CD1c-positive myeloid dendritic cell (primary cell): Measurements from ENCODE around the gene HDDC2.

Source experiments
- DNase-seq: peaks from one replicate; pipeline ENCODE4 v3.0.0-alpha.2; 2016; ENCODE audit errors: extremely low spot score

Gene HDDC2

DNA sequence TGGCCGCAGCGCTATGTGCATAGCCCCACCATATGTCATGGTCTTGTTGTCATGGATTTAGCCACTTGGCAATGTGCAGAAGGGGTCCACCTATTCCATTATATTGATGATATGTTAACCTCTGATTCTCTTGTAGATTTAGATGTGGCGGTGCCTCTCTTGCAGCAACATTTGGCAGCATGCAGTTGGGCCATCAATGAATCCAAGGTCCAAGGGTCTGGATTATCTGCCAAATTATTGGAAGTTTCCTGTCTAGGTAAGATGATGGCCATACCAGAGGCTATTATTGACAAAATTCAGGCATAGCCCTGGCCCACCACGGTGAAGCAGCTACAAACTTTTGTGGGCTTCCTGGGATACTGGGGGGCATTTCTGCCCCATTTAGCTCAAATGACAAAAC lies 31.4 kb downstream of the HDDC2 start:
- no peak for DNase-seq

DNA sequence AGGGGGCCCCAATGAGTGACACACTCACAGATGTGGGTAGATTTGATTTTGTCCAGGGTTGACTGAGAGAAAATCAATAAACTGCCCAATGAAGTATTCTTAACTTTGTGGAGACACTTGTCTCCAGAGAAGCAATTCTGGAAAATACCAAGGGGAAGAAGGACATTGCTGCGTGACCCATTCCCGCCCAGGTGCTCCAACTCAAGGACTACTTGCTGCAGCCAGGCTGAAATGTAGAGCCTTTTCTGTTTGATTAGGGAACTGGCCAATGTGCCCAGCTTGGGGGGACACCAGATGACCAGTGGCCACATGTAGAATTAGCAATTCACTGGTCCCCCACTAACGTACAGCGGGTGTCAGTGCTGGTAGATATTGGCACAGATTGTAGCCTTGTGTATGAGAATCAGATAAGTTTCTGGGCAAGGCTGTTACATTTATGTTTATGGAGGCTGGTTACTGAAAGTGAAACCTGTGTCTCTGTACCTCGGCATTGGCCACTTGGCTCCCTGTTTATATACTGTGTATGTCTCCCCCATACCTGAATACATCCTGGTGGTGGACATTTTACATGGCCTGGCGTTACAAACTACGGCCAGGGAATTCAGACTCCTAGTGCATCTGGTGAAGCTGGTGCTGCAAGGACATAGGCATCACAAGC lies 32.3 kb downstream of the HDDC2 start:
- no peak for DNase-seq

DNA sequence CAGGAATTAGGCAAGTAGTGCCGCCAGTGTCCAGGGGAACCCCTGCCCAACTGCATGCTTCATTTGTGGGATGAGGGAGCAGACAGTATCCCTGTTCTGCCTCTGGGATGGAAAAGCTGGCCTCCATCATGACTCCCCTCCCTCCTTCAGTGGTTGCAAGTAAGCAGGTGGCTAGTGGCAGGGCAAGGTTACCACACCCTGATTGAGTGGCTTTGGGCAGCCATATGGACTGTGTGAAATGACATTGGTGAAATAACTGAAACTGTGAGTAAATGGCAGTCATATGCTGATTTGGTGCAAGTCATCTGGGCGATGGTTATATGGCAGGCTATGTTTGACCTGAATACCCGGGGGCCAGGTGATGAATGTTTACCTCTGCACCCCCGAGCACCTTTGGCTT lies 33.0 kb downstream of the HDDC2 start:
- no peak for DNase-seq

DNA sequence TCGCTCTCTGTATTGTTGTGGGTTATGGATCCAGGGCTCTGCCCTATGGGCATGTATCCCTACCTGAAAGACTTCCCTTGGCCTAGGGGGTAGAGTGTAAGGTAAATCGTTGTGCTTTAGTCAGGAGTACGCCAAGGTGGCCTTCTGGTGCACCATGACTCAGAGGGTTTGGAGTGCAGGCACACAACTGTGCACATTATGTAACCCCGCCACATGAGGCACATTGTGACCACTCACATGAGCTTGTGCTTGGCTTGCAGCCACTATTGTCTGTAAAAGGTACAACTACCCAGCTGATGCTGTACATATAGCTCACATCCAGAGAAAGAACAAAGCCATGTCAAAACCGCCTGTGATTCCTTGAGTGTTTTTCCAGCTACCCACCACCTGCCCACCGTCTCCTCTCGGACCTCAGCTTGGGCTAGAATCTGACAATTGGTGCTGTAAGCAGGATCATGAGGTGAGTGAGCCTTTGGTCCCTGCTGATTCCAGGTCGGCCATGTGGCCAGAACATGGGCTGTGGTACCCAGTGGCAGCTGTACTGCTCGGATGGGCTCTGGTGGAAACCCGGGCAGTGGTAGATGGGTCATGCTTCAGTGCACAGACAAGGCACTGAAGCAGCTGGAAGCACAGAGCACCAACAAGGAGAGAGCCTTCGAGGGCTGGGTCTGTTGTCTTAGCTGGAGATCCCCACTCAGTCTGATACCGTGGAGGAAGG lies 33.8 kb downstream of the HDDC2 start:
- no peak for DNase-seq

DNA sequence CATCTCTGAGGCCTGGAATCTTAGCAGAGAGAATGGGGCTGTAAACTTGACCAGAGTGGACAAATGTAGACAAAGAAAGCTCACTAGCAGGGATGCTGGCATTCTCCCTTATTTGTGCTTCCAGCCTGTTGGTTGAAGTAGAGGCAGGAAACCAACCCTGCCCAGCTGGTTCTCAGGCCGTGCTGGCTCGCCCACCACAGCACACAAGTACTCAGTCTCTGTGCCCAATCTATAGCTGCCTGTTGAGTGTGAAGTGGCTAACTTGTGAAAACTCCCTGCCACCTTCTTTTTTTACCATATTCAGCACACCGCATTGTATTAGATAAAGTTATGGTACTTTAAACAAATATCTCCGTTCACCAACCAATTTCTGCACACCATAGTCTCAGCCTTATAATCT lies 37.3 kb downstream of the HDDC2 start:
- DNase-seq = no peak

DNA sequence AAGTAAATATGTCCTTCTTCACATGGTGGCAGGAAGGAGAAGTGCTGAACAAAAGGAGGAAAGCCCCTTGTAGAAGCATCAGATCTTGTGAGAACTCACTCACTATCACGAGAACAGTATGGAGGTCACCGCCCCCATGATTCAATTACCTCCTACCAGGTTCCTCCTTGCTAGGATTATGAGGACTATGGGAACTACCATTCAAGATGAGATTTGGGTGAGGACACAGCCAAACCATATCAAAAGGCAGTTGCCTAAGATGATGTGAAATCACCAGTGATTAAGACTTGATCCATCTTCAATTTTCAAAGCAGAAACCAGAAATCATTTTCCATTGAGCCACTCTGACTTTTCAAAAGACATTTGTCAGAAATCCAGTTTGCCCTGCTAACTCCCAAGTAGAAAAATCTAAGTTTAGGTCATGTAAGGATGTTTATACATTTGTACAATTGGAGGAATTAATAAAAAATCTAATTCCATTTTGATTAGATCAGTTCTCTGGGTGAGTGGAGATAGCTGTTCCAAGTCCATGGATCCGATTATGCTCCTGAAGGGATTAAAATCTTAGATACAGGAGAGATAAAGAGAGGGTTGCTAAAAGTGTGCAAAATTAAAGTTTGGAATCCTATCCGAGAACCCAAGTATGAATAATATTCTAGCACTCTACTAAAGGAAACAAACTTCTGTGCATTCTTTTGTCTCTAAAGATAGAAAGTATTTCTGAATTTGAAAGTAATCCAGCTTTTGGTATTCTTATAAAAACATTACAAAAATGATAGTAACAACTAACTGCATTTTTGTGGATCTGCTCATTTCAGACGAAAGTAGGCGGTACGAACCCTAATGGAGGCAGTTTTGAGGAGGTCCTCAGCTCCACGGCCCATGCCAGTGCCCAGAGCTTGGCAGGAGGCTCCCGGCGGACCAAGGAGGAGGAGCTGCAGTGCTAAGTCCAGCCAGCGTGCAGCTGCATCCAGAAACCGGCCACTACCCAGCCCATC lies 39.5 kb downstream of the HDDC2 start:
- DNase-seq = peak; percentile 56

DNA sequence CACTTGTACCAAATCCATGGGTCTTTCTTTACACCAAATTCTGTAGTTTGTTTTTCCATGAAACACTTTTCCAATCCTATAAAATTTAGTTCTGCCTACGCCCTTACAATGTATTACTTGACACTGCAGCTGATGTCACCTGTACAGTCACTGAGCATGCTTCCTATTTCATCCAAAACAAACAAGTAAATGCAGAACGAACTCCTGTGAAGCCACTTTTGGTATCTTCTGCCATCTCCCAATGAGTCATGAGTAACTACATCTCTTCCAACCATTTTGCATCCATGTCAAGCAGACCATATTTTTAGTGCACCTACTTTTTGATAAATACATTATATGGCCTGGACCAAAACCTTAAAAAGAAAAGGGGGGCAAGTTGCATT lies 42.4 kb downstream of the HDDC2 start:
- DNase-seq = peak; percentile 53

DNA sequence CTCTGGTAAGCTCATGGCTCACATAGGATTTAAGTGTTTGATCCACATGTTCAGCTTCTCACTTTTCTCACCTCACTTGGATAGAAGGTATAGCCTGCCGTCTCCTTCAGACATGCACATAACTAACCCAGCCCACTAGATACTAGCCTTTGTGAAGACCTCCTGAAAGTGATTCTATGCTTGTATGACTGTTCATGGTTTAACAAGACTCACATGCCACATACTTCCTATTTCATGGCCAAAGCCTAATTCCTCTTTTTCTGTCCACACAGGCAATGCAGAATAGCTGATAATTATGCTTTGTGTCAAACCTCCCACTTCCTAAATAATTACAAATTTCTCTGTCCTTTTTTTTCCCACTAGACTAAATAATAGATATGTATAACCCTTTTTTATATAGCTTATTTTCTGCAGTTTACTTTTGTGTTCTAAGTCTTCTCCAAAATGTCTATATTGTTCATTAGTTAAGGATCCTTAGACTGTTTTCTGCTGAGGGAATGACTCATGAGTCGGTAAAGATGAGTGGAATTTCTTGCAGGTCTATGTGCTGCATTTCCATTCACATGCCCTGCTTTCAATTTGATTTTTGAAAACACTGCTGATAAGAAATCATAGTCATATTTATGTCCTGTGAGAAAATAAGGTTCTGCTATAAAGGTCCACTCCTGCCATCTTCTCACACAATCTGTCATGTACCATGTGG lies 43.0 kb downstream of the HDDC2 start:
- peak; percentile 81 for DNase-seq

DNA sequence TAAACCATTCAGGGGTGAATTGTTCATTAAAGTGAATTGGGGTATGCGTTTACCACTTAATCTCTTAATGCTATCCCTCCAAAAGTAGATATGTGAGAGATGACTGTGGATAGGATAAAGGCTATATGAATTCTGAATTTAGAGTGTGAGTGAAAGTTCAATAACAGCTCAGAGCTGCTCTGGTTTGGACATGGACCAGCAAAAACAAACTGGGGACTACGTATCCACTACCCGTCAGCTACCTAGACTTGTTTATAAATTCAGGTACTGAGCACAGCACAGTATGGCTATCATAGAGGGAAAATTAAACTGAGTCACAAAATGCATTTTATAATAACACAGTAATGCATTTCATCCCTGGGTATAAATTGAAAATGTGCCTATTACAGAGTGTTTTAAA lies 44.4 kb downstream of the HDDC2 start:
- DNase-seq = no peak

DNA sequence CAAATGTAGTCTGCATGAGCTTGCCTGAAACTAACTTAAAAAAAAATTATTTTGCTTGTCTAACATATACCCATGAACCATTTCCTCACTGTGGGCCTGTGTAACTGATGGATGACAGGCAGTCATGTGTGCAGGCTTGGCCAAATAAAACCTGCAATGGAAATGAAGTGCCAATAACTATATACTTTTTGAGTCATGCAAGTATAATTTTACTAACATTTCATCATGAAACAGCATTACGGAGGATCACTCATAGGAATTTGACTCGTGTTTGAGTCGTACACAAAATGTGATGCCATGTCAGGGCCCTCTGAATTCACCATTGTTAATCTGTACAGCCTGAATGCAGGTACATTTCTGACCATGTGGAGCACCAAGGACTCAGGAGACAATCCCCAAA lies 46.6 kb downstream of the HDDC2 start:
- DNase-seq = no peak

DNA sequence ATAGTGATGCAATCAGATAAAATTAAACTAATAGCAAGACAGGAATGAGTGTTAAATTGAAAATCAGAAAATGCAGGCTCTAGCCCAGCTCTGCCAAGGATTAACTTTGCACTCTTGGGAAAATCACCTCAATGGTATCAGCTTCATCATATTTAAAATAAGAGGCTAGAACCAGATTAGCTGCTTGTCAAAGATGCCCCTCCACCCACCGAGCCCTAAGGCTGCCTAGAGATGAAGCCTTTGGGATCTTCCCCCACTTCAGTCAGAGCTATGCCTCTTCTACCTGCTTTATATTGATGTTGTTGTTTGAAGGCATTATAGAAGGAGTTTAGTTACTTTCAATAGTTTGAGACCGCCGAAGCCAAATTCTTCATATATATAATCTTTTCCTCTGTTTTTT lies 47.4 kb downstream of the HDDC2 start:
- no peak for DNase-seq

DNA sequence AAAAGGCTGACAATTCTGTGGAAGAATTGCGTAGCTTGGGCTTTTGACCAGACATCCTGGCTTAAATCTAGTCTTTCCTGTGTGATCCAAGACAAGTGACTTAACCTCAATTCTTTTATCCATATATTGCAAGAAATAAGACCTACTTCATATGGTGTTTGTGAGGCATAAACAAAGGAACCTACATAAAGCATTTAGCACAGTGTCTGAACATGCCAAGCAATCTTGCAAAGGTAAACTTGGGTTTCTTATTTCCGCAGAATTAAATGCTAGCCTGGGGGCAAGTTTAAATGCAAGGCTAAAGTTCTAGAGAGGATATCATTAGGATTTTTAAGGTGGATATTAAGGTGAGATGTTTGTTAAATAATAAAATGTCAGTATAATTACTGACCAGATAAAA lies 47.9 kb downstream of the HDDC2 start:
- no peak for DNase-seq

DNA sequence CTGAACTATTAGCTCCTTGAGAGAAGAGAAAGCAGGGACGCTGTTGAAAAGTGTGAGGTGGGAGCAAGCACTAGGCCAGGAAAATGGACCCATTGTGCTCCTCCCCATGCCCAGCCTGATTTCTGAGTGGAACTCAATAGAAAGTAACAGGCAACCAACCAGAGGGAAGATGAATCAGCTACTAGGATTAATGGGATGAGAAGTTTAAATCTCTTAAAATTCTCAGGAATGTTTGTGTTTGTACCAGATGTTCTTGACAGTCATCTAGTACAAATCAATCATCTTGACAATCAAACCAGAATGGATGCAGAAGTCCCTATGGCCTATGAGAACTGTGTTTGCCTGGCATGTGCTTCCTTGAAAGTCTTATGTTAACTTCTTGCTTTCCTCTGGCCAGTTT lies 48.9 kb downstream of the HDDC2 start:
- no peak for DNase-seq

DNA sequence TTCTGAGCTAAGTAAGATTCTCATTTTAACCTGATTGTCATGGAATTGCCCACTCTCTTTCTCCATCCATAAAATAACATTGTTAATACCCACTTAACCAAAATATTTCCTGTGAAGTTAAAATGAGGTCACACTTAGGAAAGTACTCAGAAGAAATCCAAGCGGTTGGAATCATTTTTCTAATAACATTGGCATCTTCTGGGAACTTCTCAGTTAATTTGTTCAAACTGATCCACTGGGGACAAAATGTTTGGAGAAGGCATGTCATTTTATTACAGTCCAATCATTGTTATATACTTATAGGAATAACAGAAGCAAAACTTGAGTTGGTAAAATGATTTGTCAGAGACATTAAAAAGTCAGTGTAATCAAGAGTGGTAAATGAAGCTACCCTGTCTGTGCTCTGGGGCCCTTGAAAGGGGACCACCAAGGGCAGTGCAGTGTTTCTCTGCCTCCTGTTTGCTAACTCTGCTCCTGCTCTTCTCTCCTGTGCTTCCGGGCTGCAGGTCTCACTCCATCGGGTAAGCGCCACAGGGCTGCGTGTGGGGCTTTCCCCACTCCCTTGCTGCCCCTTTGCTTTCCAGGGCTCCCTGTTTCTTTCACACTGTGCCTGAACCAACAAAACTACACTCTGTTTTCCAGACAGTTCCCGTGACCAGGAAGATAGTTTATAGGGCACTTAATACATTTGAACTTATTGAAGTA lies 50.1 kb downstream of the HDDC2 start:
- DNase-seq = no peak

DNA sequence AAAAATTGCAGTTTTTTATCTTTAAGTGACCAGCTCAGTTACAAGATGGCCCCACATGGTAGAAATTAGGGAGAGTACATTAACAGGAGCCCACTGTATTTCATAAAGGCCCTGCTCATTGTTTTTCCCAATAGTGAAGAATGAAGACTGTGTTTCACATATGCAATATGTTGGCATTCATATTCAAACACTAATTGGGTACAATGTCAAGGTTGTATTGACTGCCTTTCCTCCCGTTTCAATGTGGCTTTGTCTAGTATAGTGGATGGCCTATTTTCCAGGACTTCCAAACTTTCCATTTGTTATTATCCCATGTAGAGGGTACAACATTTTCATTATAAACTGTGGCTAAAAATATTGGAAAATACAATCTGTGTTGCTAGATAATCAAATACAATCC lies 51.3 kb downstream of the HDDC2 start:
- no peak for DNase-seq

DNA sequence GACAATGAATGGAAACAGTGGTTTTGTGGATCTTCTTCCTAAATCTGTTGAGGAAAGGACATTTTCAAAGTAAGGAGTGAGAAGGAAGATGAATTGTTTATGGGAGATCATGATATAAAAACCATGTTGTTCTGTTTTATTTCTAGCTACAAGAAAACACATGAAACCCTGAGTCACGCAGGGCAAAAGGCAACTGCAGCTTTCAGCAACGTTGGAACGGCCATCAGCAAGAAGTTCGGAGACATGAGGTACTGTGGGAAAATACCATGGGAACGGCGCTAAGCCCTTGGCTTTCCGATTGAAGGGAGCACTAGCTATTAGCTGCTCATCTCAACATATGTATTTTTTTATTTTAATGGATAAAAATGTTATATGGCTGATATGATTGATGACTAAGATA lies 53.6 kb downstream of the HDDC2 start:
- no peak for DNase-seq

DNA sequence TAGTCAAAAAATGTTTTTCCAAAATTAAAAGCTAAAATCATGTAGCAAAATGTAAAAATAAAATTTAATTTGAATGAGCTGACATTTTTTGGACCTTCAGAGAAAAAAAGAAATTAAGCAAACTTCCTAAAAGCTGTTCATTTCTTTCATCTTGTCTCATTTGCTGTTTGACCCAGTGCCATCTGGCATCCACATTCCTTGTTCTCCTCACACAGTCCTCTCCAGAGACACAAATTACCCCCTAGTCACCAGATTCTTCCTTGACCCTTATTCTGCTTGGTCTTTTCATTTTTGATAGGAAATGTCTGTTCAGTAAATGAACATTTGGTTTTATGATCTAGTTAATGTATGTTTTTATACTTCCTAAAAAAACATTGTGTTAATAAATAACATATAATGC lies 55.2 kb downstream of the HDDC2 start:
- DNase-seq = no peak

DNA sequence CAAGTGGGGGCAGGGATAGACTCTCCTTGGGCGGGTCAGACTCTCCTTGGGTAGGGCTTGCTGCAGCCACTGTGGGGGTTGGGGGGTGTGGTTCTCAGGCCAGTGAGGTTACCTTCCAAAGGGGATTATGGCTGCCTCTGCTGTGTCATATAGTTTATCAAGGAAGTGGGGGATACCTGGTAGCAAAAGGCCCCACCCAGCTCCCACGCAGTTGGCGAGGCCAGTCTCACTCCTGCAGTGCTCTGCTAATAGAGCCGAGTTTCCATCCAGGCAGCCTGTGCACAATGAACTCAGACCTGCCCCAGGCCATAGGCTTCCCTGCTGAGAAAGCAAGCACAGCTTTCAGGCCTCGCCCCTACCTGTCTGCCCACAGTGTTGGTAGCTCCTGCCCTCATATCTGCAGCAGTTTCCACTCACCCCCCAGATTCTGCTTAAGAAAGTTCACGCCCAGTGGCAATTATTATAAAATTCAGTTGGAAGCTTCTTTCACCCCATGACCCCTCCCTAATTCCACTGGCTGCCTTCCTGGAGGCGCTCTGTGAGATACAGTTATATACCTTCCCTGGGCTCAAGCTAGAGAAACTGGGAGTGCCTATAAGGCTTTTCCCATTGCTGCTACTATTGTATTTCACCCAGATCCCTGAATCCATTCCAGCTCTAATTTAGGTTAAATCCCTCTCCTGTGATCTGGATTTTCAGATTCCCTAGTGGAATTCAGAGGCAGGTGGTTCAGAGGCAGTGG lies 56.1 kb downstream of the HDDC2 start:
- DNase-seq = no peak

DNA sequence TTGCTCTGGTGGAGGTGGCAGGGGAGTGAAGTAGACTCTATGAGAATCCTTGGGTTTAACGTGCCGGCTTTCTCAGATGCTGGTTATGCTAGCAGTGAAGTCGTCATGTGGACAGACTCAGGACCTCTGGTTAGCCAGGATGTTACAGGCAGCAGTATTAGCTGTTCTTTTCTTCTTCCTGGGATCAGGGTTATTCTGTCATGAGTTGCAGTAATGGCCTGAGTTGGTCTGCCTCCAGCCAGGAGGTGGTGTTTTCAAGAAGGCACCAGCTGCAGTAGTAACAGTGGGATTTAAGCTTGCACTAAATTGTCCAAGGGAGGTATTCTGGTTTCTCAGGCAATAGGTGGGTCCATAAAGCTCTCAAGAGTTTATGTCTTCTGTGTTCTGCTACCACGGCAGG lies 56.7 kb downstream of the HDDC2 start:
- DNase-seq = no peak

DNA sequence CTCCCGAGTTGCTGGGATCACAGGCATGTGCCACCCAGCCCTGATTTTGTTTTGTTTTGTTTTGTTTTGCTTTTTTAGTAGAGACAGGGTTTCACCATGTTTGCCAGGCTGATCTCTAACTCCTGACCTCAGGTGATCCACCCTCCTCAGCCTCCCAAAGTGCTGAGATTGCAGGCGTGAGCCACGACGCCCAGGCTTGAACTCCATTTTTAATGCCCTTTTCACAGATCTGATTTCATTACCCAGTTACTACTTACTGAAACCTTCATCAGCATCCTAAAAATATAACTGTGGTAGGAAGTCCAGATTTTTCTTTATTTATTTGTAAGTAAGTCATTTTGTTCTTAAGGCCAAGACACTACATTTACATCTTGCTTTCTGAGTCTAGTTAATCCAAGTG lies 64.0 kb downstream of the HDDC2 start:
- DNase-seq = no peak
